ENCODE results near the gene BMP2K.
A peak's percentile ranks its signal among the peaks of the same experiment; 100 is the strongest.

BMP2K gene

DNA sequence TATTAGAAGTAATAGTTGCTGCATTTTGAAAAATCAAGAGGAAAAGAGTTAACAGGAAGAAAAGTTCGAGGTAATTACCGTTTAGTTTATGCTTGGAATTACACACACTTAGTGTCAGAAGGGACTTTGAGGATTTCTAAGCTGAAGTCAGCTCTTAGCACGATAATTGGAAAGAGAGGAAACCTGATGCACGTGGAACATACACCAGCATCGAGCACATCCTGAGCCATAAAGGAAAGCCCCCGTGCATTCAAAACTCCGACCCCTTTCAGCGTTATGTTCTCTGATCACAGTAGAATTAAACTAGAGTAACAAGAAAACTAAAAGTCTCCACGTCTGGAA, 163.5 kb downstream of the BMP2K start:
- no peak for DNase-seq

DNA sequence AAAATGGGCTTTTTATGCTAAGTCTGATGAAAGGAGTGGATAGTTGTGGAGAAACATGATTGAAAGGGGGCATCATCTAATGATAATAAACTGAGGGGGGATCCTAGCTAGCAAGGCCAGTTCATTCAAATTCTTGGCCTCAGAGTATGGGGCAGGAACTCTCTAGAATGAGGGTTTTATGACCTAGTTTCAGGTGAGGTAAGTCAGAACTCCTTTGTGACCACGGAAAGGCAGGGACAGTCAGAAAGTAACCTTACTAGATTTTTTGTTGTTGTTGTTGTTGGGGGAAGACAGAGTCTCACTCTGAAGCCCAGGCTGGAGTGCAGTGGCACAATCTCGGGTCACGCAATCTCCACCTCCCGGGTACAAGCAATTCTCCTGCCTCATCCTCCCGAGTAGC, 164.6 kb downstream of the BMP2K start:
- DNase-seq = no peak

DNA sequence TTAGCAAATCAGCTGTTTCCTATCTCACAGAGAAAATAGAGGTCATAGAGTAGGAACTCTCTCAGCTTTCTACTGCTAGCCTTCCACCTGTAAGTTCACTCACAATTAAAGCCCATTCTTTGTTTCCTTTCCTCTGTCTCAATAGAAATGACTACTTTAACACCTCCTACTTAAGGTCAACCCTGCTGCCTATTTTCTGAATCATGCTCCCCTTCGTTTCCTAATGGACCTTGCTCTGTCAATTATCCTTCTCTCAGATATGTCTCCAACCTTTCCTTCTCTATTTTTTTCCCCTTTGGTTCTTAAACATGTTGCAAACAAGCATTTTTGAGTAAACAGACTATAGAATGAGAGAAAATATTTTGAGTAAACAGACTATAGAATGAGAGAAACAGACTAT, 168.2 kb downstream of the BMP2K start:
- no peak for DNase-seq

DNA sequence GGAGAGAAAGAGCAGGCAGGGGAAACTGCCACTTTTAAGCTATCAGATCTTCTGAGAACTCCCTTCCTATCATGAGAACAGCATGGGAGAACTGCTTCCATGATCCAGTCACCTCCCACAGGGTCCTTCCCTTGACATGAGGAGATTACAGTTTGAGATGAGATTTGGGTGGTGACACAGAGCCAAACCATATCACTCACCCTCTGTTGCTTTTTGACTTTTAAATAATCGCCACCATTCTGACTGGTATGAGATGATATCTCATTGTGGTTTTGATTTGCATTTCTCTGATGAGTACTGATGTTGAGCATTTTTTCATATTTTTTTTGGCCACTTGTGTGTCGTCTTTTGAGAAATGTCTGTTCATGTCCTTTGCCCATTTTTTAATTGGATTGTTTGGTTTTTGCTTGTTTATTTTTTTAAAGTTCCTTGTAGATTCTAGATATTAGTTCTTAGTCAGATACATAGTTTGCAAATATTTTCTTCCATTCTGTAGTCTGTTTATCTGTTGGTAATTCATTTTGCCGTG, 169.6 kb downstream of the BMP2K start:
- DNase-seq = no peak

DNA sequence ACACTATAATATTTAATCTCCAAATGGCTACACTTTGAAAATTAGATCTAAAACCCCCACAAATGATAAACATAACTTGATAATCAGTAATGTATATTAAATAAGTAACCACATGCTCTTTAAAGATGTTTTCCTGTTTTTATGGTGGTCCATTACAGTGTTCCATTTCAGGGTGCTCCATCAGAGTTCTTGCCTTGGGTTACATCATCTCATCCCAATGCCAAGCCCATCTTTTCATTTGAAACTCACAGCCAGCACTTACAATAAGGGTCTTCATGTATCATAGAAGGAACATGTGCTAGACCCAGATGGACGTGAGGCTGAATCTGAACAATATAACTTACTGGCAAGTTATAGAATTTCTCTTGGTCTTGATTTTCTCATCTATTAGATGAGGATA, 173.6 kb downstream of the BMP2K start:
- no peak for DNase-seq

DNA sequence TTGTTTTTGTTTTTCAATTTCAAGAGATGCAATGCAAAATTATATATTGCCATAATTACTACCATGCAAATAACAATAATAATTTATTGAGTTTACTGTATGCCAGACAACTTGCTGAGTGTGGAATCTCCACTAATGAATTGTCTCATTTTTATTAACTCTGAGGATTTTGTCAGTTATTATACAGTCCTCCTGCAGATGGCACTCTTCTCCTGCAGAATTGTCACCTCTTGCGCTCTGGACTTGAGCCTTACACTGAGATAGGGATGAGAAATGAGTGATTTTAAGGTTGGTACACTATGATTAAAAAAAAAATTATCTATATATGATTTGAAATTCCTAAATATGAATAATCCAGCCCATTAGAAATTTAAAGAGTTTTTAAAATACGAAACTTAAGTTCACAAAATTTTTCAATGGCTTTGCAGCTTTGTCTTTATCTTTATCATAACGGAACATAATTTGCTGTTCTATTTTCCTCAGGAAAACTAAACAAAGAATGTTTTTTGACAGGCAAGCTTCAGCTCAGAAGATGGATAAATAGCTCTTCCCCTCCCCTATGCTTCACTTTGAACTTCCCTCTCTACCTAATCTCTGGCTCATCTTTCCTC, 175.8 kb downstream of the BMP2K start:
- DNase-seq = peak; percentile 59

DNA sequence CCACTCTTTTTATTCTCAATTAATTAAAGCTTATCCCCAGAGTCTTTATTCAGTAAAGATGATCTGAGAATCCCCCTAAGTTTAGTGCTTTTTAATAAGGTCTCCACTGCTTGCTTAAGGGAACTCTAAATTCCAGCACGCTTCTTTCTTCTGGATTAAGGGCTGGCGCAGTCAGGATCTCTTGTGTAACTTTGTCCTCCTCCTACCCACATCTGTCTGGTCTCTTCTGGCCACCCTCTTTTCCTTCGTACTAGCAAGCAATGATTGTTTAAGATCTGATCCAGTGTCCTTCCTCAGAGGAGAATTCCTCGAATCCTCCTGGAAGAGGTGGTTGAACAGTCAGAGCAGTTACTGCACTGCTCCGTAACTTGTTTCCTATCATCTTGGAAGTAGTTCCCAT, 177.1 kb downstream of the BMP2K start:
- DNase-seq = no peak

DNA sequence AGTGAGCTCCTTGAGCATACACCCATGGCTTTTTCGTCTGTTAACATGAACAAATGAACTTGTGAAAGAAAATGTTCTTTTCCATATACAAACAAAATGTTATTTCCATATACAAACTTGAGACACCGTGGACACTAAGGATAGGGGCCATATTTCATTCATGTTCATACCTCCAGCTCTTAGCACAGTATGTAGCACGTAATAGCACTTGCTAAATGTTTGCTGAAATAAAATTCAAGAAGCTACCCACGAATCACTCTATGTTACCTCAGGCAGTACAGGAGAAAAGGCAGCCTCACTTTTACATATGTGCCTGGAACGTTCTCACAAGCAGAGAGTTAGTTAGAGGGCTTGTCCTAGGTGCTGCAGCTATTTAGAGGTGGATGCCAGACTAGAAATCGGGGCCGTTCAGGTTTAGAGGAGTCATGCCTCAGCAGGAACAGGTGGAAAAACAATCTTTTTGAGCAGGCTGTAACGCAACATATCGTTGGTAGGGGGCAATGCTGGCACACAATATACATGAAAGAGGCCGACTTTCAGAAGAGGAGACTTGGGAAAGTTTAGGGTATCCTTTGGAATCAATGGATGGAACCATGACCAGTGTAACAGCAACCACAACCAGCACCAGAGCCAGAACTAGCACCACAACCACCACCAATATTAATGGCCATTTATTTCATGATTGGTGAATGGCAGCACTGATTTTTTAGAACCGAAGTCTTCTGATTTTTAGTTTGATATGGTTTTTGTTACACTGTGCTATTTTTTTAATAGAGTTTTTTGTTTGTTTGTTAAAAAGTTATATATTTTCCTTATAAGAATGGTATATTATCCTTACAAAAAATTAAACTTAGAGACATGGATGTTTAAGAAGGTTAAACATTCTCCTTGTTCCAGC, 177.9 kb downstream of the BMP2K start:
- no peak for DNase-seq

DNA sequence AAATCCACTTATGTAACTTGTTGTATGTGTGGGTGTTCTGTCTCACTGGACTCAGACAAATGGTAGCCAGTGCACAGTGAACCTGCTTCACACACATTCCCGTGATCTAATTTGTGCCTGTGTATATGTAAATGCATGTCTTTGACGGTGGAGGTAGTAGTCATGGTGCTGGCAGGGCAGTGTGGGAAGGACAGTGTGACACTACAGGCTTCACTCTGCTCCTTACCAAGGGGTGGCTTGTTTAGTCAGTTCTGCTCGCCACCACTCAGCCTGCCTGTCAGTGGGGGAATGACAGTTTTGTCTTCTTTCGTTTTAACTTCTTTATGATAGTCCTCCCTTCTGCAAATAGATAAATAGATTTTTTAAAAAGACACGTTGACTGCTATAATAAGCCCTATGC, 180.8 kb downstream of the BMP2K start:
- no peak for DNase-seq

DNA sequence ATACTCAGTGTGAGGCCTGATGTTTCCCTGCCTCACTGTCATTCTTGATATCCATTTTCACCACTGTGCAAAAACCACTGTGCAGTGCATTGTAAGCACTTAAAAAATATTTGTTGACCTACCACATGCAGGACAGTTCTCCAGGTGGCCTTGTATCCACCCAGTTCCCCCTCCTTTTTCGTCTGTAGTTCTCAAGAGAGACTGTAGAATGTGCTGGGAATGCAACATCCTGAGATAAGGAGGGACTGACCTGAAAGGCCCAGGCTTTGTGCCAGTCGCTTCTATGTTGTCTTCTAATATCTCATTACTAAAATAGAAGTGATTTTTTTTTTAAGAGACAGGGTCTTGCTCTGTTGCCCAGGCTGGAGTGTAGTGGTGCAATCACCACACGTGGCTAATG, 184.8 kb downstream of the BMP2K start:
- DNase-seq = no peak
